Central memory CD4-positive, alpha-beta T cell (primary cell): Measurements from ENCODE around the gene FOXL1.

Experiments used
- DNase-seq: peaks from one replicate; pipeline ENCODE4 v3.0.0; 2022
- total RNA-seq, 3 experiments: gene quantifications; one replicate each; lab custom pipeline; 2026; lab: John Stamatoyannopoulos, UW

Gene FOXL1
- total RNA-seq: 0 reads per million in 3 experiments

GRCh38 chr16:86578061-86578599 lies at the start of gene FOXL1:
Gene FOXL1, plus strand, starts transcription at chr16:86578549. Its CDS starts 175 bp downstream, at chr16:86578724.
- no peak for DNase-seq

GRCh38 chr16:86529160-86529559 lies 49.2 kb upstream of the FOXL1 start:
- DNase-seq: no peak

- no peak for DNase-seq
These were observed 47.8 kb upstream of the FOXL1 start for GRCh38 chr16:86530251-86531190.

GRCh38 chr16:86531191-86531545 lies 47.2 kb upstream of the FOXL1 start:
- no peak for DNase-seq

- no peak for DNase-seq
These were observed 46.5 kb upstream of the FOXL1 start for GRCh38 chr16:86531641-86532525.

- no peak for DNase-seq
These were observed 45.9 kb upstream of the FOXL1 start for GRCh38 chr16:86532526-86532815.

GRCh38 chr16:86533076-86533475 lies 45.3 kb upstream of the FOXL1 start:
- DNase-seq: no peak

GRCh38 chr16:86533767-86534351 lies 44.5 kb upstream of the FOXL1 start:
- no peak for DNase-seq

- DNase-seq: no peak
These were observed 43.4 kb upstream of the FOXL1 start for GRCh38 chr16:86534779-86535615.

- no peak for DNase-seq
These were observed 41.7 kb upstream of the FOXL1 start for GRCh38 chr16:86536621-86537020.

GRCh38 chr16:86537486-86537885 lies 40.9 kb upstream of the FOXL1 start:
- DNase-seq: no peak

- no peak for DNase-seq
These were observed 40.1 kb upstream of the FOXL1 start for GRCh38 chr16:86538196-86538780.

GRCh38 chr16:86540894-86541293 lies 37.5 kb upstream of the FOXL1 start:
- no peak for DNase-seq

- DNase-seq: no peak
These were observed 36.8 kb upstream of the FOXL1 start for GRCh38 chr16:86541560-86541959.

- DNase-seq: no peak
These were observed 35.3 kb upstream of the FOXL1 start for GRCh38 chr16:86542756-86543750.

- DNase-seq: no peak
These were observed 32.9 kb upstream of the FOXL1 start for GRCh38 chr16:86545481-86545880.

GRCh38 chr16:86545954-86546637 lies 32.3 kb upstream of the FOXL1 start:
- DNase-seq: no peak

- DNase-seq: no peak
These were observed 31.7 kb upstream of the FOXL1 start for GRCh38 chr16:86546638-86547013.

GRCh38 chr16:86547286-86547685 lies 31.1 kb upstream of the FOXL1 start:
- DNase-seq: no peak
